ENCODE data around the gene VWA3B.

Gene VWA3B

DNA sequence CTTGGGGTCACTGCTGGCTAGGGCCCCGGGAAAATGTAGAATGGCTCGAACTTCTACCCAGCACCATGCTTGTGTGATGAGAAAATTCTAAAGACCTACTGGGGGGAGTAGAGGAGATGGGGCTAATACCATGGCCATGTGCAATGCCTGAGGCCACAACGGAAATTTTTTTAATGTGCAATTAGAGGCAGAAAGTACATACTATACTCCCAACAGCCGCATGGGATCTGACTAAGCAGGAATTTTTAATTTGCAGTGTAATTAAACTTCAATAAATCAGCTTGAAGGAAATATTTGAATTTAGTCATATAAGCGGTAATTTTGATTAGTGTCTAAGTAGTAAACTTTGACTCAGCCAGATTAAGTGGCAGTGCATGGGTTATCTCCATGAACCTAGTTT is 206.1 kb downstream of the VWA3B start:
- H3K4me3 ChIP-seq (replicated peaks in 1 of 2; ENCODE audit: low read depth in 2 of 2, low read length in 2 of 2): no peak overlapping the region
- TF ChIP-seq, protein P1, sequence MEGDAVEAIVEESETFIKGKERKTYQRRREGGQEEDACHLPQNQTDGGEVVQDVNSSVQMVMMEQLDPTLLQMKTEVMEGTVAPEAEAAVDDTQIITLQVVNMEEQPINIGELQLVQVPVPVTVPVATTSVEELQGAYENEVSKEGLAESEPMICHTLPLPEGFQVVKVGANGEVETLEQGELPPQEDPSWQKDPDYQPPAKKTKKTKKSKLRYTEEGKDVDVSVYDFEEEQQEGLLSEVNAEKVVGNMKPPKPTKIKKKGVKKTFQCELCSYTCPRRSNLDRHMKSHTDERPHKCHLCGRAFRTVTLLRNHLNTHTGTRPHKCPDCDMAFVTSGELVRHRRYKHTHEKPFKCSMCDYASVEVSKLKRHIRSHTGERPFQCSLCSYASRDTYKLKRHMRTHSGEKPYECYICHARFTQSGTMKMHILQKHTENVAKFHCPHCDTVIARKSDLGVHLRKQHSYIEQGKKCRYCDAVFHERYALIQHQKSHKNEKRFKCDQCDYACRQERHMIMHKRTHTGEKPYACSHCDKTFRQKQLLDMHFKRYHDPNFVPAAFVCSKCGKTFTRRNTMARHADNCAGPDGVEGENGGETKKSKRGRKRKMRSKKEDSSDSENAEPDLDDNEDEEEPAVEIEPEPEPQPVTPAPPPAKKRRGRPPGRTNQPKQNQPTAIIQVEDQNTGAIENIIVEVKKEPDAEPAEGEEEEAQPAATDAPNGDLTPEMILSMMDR (IDR thresholded peaks at IDR 0.05; ENCODE audit: low read depth, low read length): no peak
- no peak for DNase-seq (ENCODE audit: low read depth in 2 of 2)

DNA sequence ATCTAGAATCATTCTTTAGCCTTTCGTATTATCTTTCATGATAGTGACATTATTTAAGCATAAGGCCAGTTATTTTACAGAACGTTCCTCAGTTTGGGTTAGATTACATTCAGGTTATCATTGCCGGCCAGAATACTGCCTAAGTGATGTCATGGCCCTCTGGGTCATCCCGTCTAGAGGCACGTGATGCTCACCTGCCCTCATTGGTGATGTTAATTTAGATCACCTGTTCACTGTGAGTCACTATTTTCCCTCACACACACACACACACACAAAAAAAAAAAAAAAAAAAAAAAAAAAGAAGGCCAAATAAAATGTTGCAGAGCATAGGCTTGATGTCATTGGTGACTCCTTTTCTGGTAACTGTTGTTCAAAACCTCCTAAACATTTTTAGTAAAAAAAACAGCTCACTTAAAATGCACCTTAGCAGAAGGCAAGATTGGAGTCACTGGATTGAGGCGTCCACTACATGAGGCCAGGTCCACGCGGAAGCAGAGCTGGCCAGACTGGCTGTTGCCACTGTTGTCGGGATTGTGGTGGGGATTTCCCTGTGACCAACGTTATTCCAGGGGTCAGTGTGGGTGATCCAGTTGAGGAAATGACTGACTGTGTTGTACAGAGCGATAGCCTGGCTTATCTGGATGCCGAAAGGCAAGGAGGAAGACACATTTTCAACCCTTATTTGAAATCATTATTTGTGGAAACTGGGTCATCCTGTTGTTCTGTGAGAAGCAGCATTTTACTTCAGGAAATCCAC is 207.1 kb downstream of the VWA3B start:
- no peak overlapping the region for H3K4me3 ChIP-seq (replicated peaks in 1 of 2; ENCODE audit: low read depth in 2 of 2, low read length in 2 of 2)
- TF ChIP-seq, protein P1 (IDR thresholded peaks at IDR 0.05; ENCODE audit: low read depth, low read length): no peak
- no peak for DNase-seq (ENCODE audit: low read depth in 2 of 2)

DNA sequence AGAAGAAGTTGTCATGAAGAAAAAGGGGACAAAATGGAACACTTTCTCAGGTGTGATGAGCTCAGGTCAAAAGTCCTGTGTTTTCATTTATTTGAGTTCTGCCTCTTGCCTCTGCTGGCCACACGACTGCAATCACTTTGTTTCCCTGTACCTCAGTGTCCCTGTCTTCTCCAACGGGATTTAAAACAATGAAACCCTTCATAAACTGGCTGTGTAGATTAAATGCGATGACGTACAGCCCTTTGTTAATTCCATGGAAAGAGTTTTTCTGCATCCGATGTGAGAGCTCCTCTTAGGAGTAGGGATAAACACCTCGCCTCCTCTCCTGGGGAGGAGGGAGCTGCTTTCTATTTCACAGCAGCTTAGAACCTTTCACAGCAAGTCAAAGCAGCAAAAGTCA is 207.7 kb downstream of the VWA3B start:
- TF ChIP-seq, protein P1 (IDR thresholded peaks at IDR 0.05; ENCODE audit: low read depth, low read length): no peak
- H3K4me3 ChIP-seq (replicated peaks in 1 of 2; ENCODE audit: low read depth in 2 of 2, low read length in 2 of 2): no peak overlapping the region
- no peak for DNase-seq (ENCODE audit: low read depth in 2 of 2)

DNA sequence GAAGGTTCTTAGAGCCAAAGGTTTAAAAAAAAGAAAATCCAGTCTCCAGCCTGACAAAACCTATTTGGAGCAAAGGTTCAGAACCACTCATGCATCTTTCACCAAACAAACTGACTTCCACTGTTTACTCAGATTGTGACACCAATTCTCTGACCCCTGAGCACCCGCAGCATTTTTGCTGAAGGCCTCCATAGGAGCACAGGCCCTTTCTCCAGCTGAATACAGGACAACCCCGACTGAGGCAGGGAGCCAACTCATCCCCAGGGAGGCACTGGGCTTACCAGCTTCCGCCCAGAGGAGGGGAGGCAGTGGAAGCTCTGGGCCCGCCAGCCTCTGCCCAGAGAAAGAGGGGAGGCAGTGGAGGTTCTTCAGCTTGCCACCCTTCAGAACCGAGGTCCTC is 208.3 kb downstream of the VWA3B start:
- no peak overlapping the region for H3K4me3 ChIP-seq (replicated peaks in 1 of 2; ENCODE audit: low read depth in 2 of 2, low read length in 2 of 2)
- no peak for DNase-seq (ENCODE audit: low read depth in 2 of 2)
- TF ChIP-seq, protein P1 (IDR thresholded peaks at IDR 0.05; ENCODE audit: low read depth, low read length): no peak

DNA sequence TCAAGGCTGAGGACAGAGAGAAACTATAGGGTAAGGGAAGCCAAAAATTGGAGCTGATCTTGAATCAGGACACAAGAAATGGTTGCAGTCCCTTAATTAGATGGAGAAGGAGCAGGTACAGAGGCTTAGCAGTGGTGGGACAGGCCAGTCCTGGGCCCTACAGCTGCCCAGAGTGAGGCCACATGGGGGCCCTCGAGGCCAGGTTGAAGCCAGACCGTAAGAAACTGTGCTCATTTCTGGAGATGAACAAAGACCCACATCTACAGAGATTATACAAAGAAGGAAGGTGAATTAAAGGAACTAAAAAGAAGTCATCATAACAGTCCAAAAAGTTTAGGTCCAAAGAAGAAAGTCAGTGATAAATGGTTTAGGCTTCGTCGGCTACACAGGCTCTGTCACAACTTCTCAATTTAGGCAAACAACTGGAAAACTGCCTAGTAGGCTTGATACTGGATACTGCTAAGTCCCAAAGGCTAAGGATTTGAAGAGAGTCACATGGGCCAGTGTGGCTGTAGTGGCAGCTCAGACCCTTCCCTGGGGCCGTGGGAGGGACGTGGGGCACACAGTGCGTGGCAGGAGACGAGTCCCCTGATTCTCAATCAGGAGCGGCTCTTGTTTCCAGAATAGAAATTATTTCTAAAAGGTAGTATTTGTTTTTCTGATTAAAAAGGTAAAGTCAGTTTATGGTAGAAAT is 208.9 kb downstream of the VWA3B start:
- DNase-seq (ENCODE audit: low read depth in 2 of 2): no peak
- H3K4me3 ChIP-seq (replicated peaks in 1 of 2; ENCODE audit: low read depth in 2 of 2, low read length in 2 of 2): no peak overlapping the region
- TF ChIP-seq, protein P1 (IDR thresholded peaks at IDR 0.05; ENCODE audit: low read depth, low read length): peak; percentile 15

DNA sequence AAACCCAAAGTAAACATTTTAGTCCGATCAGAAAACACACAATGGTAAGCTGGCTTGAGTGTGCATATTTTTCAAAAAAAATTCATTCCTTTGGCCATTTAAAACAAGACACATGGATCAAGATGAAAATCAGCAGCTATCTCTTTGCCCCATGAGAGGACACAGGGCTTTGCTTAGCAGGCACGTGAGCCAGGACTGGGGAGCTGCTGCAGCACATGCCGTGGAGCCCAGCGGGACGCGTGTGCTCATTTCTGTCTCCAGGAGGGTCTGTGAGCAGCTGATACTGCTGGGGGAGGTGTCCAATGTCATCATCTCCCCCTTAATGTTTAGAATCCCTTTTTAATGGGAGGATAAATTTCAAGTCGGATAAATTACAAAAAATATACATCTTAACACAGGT is 209.5 kb downstream of the VWA3B start:
- H3K4me3 ChIP-seq (replicated peaks in 1 of 2; ENCODE audit: low read depth in 2 of 2, low read length in 2 of 2): no peak overlapping the region
- no peak for DNase-seq (ENCODE audit: low read depth in 2 of 2)
- TF ChIP-seq, protein P1 (IDR thresholded peaks at IDR 0.05; ENCODE audit: low read depth, low read length): no peak
